Adrenal gland (tissue), 12 donors: ENCODE measurements around the gene HDDC3. TPM values are rescaled to one million over a fixed set of nuclear protein-coding genes. Genes with fewer than 3 reads are reported as not detected.

Experiments used
- DNase-seq, 7 donors: peaks; one replicate each; pipeline ENCODE4 v3.0.0-alpha.2; 2019 to 2020
- H3K27ac ChIP-seq, 5 donors: fragments of 200-600 bp; sonication (generic) in 4 of 5; 1 replicate in 3 of 5; 2 replicates in 2 of 5; pipeline versions ENCODE4 v1.5.1 to v1.8.0; 2016 to 2020; ENCODE audit warnings: mild to moderate bottlenecking in 1 of 5
- H3K27me3 ChIP-seq: fragments of 200-600 bp; 2 replicates; pipeline ENCODE4 v1.8.0; 2021
- H3K36me3 ChIP-seq, 2 donors: fragments of 200-600 bp; replicated peaks in 1 of 2; 1 replicate in 1 of 2; 2 replicates in 1 of 2; pipeline versions ENCODE4 v1.5.1 to v1.8.0; 2018 to 2022
- H3K4me1 ChIP-seq, 2 donors: fragments of 200-600 bp; replicated peaks in 1 of 2; 1 replicate in 1 of 2; 2 replicates in 1 of 2; pipeline versions ENCODE4 v1.5.1 to v1.8.0; 2018 to 2021
- H3K4me3 ChIP-seq, 4 donors: fragments of 200-600 bp; sonication (generic) in 3 of 4; one replicate each; pipeline ENCODE4 v1.5.1; 2016 to 2018
- H3K9me3 ChIP-seq, 3 donors: fragments of 200-600 bp; sonication (generic) in 1 of 3; replicated peaks in 1 of 3; 1 replicate in 2 of 3; 2 replicates in 1 of 3; pipeline versions ENCODE4 v1.5.1 to v1.8.0; 2016 to 2021
- CTCF ChIP-seq, 6 experiments: fragments of 450-650 bp in 4 of 6; fragments of 200-600 bp in 2 of 6; sonication (generic) in 1 of 6; IDR thresholded peaks; 1 replicate in 5 of 6; 2 replicates in 1 of 6; pipeline versions ENCODE4 v1.5.1 to v1.8.0; 2016 to 2021; ENCODE audit warnings: antibody characterized with exemption in 6 of 6, mild to moderate bottlenecking in 2 of 6, moderate library complexity in 1 of 6
- POLR2A ChIP-seq, 2 donors: fragments of 450-650 bp; IDR thresholded peaks; one replicate each; pipeline ENCODE4 v1.6.1; 2017; ENCODE audit warnings: antibody characterized with exemption in 2 of 2, mild to moderate bottlenecking in 2 of 2, moderate library complexity in 1 of 2
- WGBS, 4 donors: extraction: QIAGEN DNeasy Blood & Tissue Kit in 2 of 4; methylation state at CpG; one replicate each; pipeline versions ENCODE4 v1.1.5 to v1.1.7; 2013 to 2017; 5-methylcytosine and 5-hydroxymethylcytosine counted together
- intact Hi-C, 2 donors: fragments of 100-400 bp; cut with DNase I; formaldehyde crosslinking; loops; one replicate each; pipeline versions ENCODE4 v1.14.1 to v1.15.0; 2022 to 2023
- polyA plus RNA-seq, 3 donors: library from polyadenylated mRNA; stranded (reverse); fragments of 200-250 nt in 2 of 3; fragments of 350-450 nt in 1 of 3; fragmentation: Illumina TruSeq in 1 of 3; extraction: RNeasy Lipid Tissue Mini Kit (QIAGEN cat#74804) in 1 of 3; gene quantifications; one replicate each; pipeline ENCODE4 v1.2.3, GENCODE V29; 2013 to 2014
- total RNA-seq, 9 donors: library from RNA; depleted of rRNA in 4 of 9; stranded (reverse); fragments of >200 nt in 4 of 9; fragments of 120-200 nt in 1 of 9; fragmentation: NEBNext Ultra II Directional in 1 of 9; extraction: Animal tissue kit (Norgen Biotek cat#: 25700) in 1 of 9; gene quantifications; one replicate each; pipeline versions ENCODE4 v1.1.0 to v1.2.4, GENCODE V29; 2013 to 2023
- donor health status: healthy with polysubstance abuse.
- donor health status: Bipolar disorder and iron deficiency.
- donor health status: DM: yes; HTN: yes; CAD: no.
- donor health status: DM: no; HTN: no; CAD: no.
- donor health status: DM: no; HTN: no; CAD: no.
- donor health status: DM: yes; HTN: yes; CAD: no.

HDDC3 gene
- total and polyA plus RNA-seq, 12 donors: 14.6 to 40.2 (median 27.7) TPM

DNA sequence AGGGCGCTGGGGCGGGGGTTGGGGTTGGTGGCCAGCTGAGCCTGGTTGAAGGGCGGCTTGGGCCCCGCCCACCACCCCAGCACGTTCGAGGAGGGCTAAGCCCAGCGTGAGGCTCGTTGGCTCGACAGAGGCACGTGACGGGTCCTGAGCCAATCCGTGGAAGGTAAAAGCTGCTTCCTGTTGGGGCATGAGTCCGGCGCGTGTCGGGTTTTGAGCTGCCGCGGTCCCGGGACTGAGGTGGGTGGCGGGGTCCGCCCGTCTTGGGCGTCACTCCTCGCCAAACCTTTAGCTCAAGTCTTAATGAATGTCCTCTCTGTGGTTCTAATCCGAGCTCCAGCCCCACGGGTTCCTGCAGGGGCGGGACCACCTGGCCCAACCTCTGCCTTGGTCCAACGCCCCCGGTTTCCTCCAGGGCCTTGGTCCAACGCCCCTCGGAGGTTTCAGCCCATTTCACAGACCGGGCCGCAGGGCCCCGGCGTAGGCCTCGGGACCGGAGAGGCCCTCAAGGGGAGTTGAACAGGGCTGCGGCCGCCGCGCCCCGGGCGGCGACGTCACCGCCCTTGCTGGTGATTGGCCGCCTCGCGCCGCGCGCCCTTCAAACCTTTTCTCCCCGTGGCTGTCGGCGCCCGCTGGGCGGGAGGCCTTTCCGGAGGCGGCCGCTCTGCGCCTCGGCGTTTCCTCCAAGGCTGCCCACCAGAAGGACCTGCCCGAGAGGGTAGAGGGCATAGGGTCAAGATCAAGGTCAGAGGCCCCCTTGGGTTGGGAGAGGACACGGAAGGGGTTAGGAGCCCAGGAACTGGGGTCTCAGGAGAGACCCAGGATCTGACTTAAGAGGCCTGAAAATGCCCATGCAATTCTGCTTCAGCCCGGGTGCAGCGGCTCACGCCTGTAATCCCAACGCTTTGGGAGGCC, 22.6 kb upstream of the HDDC3 start, which contains the start of gene RCCD1:
Gene RCCD1 (plus strand): TSS at position 173 of the 912 bp plus-strand sequence. CDS start 1,851 bp downstream, outside the sequence.
- TF ChIP-seq POLR2A (IDR thresholded peaks at IDR 0.05) (peak in 1 of 2 donors; percentile 61), CTCF (IDR thresholded peaks at IDR 0.05) (no peak)
- Histone ChIP-seq H3K36me3 (peaks cover 0 to 40% of the 10 kb centered on the region in 2 donors), H3K4me1 (peaks cover 12 to 25% of the 10 kb centered on the region in 2 donors), H3K4me3 (peak within 1 kb of the TSS; percentile 44 to 87 (median 69)), H3K9me3 (no peaks in the 10 kb centered on the region), H3K27ac (peak within 1 kb of the TSS; percentile 60 to 97 (median 83)), H3K27me3 (no peaks in the 10 kb centered on the region)
- 0 to 2% (median 1%) methylated on average over 19 to 69 of the region's 69 CpGs for WGBS, 4 donors
- DNase-seq: peak; percentile 93 to 98 (median 97)
- intact Hi-C loops: loop anchor here (5.0 to 10.0 kb wide), 3 partner anchors 42 to 82 kb away; no protein-coding TSS in a partner anchor

- no peak for DNase-seq
- Histone ChIP-seq H3K27ac (peak overlapping the region; percentile 60 to 97 (median 83)), H3K4me3 (peak overlapping the region in 1 of 4 donors; percentile 87), H3K4me1 (peaks cover 12 to 25% of the 10 kb centered on the region in 2 donors), H3K9me3 (no peaks in the 10 kb centered on the region), H3K27me3 (no peaks in the 10 kb centered on the region), H3K36me3 (peaks cover 0 to 48% of the 10 kb centered on the region in 2 donors)
- TF ChIP-seq CTCF (IDR thresholded peaks at IDR 0.05): no peak
- TF ChIP-seq POLR2A (IDR thresholded peaks at IDR 0.05): no peak
- 70 to 74% (median 74%) methylated on average over 13 to 16 of the region's 16 CpGs for WGBS, 4 donors
- intact Hi-C loops: loop anchor here in 1 of 2 donors (10.0 kb wide), 1 partner anchor 81 kb away; no protein-coding TSS in a partner anchor
These were observed 21.8 kb upstream of the HDDC3 start for GRCh38 chr15:90953947-90954711.

DNA sequence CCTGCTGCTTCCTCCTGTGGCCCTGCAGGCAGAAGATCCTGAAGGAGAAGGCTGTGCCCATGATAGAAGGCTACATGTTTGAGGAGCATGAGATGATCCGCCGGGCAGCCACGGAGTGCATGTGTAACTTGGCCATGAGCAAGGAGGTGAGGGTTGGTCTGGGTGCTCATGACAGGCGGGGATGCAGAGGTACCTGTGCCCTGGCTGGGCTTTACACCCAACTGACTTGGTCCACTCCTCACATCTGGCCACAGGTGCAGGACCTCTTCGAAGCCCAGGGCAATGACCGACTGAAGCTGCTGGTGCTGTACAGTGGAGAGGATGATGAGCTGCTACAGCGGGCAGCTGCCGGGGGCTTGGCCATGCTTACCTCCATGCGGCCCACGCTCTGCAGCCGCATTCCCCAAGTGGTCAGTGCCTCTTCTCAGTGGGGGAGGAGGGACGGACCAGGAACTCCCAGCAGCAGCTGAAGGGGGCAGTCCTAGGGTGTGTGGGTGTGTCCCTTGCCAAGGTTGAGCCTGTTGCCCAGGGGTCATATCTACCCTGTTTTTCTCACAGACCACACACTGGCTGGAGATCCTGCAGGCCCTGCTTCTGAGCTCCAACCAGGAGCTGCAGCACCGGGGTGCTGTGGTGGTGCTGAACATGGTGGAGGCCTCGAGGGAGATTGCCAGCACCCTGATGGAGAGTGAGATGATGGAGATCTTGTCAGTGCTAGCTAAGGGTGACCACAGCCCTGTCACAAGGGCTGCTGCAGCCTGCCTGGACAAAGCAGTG, 20.7 kb upstream of the HDDC3 start:
- no peak for DNase-seq
- H3K4me3 ChIP-seq: no peak overlapping the region
- intact Hi-C loops: loop anchor here in 1 of 2 donors (10.0 kb wide), 1 partner anchor 82 kb away; no protein-coding TSS in a partner anchor
- no peak overlapping the region for H3K27ac ChIP-seq
- H3K4me1 ChIP-seq: peaks cover 12 to 25% of the 10 kb centered on the region in 2 donors
- H3K27me3 ChIP-seq: no peaks in the 10 kb centered on the region
- WGBS, 4 donors: 92 to 100% (median 94%) methylated on average over 2 to 14 of the region's 14 CpGs
- H3K36me3 ChIP-seq: peaks cover 0 to 57% of the 10 kb centered on the region in 2 donors
- no peak for TF ChIP-seq CTCF (IDR thresholded peaks at IDR 0.05)
- no peak for TF ChIP-seq POLR2A (IDR thresholded peaks at IDR 0.05)
- no peaks in the 10 kb centered on the region for H3K9me3 ChIP-seq
